ENCODE results near the gene NUP210L.
"Not testable (repeated sequence)": the region's sequence is repeated elsewhere in the genome, so short reads cannot be mapped to it uniquely, and the experiment has no call there.

The NUP210L gene

DNA sequence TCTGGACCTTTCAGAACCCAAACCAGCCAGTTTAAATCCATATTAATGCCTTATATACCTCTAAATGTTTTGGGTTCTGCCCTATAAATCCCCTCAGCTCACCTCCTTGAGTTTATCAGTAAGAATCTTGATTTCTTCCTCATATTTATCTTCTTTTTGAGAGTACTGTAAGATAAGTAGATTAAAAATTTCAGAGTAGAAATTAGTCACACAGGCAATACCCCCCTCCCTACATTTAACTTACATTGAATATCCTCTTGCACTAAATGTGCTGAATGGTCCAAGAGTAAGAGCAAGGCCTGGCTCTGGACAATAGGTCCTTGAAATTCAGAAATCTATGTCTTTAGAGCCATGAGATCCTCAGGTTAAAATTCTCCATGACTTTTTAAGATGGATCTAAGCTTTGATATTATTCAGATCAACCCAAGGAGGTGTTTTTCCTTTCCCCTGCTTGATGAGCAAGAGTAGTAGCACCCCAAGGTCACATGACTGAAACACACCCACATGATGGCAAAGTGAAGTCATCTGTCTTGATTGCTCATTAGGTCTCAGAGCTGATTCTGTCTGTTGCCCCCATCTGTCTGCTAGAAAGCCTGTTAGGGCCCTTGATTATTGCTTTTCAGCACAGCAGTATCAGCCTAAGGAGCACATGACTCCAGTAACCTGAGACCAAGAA is 15.8 kb upstream of the NUP210L start:
- no peak for DNase-seq (ENCODE audit: low read depth)

- no peak for DNase-seq (ENCODE audit: low read depth)
These were observed 12.6 kb upstream of the NUP210L start for GRCh38 chr1:154167461-154167860.

DNA sequence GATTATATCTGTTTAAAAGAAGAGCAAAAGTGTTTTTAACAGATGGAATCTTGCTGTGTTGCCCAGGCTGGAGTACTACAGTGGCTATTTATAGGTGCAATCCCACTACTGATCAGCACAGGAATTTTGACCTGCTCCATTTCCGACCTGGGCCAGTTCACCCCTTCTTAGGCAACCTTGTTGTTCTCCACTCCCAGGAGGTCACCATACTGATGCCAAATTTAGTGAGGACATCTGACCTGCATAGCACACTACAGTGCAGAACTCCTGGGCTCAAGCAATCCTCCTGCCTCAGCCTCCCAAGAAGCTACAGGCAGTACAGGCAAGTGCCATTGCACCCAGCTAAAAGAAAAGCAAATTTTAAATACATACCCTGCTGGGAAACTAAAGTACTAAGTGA is 11.3 kb upstream of the NUP210L start:
- DNase-seq (ENCODE audit: low read depth) = no peak

DNA sequence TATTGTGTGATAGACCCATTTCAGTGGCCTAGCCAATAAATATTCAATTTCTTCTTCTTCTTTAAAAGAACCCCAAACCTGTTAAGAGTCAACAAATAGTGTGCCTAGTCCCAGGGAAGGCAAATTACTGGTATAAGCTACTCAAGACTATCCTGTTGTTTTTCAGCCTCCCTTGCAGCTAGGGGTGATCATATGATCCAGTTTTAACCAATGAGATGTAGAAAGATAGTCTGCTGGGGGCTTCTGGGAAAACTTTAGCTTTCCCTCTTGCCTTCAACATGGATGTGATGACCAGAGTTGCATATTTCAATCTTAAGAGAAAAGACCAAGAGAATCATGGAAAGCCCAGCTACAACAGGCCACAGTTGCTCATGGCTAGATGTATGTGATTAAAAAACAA is 4.7 kb upstream of the NUP210L start:
- DNase-seq (ENCODE audit: low read depth) = no peak

- no peak for DNase-seq (ENCODE audit: low read depth)
These were observed 3.6 kb upstream of the NUP210L start for GRCh38 chr1:154158307-154159125.

DNA sequence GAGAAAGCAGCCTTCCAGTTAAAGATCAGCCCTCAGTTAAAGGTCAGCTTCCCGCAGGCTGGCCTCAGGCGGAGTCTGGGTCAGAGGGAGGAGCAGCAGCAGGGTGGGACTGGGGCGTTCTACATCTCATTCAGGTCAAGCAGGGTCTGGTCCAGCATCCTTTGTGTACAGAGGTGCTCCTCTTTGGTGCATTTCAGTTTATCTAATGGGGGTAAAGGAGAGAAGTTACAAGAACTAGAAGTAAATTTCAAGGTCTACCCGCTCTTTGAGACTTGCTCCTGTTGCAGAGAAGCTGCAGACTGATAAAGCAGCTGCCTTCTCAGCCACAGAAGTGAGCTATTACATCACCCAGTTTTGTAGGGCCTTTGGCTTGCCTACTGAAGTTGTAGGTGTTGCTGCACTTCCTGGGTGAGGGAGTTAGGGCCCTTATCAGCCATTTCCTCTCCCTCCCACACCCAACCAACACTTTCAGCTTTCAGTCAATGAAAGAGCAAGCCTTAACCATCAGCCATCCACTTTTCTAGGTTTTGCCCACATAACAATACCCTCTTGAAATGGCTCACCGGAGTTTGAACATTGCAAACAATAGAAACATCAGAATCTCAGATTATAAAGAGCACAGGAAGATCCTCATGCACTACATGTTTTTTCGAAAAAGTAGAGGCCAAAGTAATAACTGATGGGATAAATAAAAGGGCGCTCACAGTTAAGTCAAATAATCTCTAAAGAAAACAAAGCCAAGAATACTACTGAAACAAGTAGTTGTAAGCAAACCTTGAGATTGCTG is 2.8 kb upstream of the NUP210L start:
- DNase-seq (ENCODE audit: low read depth) = no peak

DNA sequence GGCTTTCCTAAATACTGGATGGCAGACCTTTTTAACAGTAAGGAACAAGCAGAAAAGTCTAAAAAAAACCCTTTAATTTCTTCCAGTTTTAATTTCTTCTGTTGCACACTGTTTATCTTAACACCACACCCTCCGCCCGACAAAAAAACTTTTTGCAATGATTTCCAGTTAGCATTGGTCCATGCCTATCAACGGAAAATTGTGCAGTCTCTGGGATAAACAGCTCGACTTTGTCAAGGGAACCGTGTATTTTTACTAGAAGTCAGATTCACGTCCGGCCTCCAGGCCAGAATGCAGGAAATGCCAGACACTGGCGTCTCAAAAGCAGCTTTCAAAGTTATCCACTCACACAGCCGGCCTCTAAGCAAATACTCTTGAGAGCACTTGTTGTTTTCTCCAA is 378 bp upstream of the NUP210L start:
- no peak for DNase-seq (ENCODE audit: low read depth)

DNA sequence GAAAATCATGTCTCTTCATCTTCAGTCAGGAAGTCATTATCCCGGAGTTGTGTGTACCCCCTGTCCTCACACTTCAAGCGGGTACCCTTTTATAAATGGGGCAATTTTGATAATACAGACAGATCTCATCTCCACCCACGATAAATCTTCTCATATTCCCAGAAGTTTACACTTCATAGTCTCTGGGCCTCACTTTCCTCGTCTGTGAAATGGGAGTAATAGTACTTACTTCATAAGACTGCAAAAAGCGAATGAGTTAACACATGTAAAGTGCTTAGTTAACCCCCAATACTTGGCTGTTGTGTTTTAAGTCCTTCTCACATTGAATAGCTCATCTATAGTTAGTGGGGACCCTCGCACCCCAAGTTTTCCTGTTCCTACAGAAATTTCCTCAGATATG is 820 bp downstream of the NUP210L start:
- no peak for DNase-seq (ENCODE audit: low read depth)

- DNase-seq (ENCODE audit: low read depth) = no peak
These were observed 3.6 kb downstream of the NUP210L start for GRCh38 chr1:154151311-154151710.

DNA sequence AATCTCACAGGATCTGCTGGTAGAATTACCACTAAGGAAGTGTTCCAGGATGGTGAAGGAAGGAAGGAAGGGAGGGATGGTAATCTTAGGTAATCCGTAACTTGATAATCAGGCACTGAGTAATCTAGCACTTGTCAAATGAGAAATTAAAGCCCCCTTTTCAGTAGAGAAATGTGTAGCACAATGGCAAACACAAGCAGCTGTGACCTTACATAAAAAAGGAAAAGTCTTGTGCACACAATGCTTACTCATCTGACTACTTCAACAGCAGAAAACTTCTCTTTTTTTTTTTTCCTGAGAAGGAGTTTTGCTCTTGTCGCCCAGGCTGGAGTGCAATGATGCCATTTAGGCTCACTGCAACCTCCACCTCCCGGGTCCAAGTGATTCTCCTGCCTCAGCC is 6.1 kb downstream of the NUP210L start:
- no peak for DNase-seq (ENCODE audit: low read depth)

DNA sequence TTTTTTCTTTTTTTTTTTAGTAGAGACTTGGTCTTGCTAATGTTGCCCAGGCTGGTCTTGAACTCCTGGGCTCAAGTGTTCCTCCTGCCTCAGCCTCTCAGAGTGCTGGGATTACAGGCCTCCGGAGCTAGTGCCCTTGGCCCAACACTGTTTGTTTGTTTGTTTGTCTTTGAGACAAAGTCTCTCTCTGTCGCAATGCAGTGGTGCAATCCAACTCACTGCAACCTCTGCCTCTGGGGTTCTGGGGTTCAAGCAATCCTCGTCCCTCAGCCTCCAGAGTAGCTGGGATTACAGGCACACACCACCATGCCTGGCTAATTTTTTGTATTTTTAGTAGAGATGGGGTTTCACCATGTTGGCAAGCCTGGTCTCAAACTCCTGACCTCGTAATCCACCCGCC is 7.4 kb downstream of the NUP210L start:
- not testable (repeated sequence) for DNase-seq (ENCODE audit: low read depth)

DNA sequence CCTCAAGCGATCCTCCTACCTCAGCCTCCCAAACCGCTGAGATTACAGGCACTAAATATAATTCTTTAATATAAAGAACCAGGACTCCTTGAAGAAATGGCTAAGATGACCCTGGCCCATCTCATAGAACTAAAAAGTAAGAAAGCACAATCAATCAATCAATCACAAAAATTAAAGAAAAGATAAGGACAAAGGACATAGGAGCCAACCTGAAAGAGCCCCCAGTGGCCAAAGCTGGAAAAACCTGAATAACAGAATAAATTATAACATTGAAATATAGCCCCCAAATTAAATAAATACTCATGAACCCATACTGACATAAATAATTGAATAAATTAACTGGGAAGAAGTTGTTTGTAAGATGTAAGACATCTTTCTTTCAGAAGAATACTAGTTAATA is 8.9 kb downstream of the NUP210L start:
- no peak for DNase-seq (ENCODE audit: low read depth)

GRCh38 chr1:154142358-154142757 is 12.5 kb downstream of the NUP210L start:
- no peak for DNase-seq (ENCODE audit: low read depth)

- DNase-seq (ENCODE audit: low read depth) = no peak
These were observed 13.6 kb downstream of the NUP210L start for GRCh38 chr1:154141240-154141639.

GRCh38 chr1:154137888-154138287 is 17.0 kb downstream of the NUP210L start:
- DNase-seq (ENCODE audit: low read depth) = no peak

DNA sequence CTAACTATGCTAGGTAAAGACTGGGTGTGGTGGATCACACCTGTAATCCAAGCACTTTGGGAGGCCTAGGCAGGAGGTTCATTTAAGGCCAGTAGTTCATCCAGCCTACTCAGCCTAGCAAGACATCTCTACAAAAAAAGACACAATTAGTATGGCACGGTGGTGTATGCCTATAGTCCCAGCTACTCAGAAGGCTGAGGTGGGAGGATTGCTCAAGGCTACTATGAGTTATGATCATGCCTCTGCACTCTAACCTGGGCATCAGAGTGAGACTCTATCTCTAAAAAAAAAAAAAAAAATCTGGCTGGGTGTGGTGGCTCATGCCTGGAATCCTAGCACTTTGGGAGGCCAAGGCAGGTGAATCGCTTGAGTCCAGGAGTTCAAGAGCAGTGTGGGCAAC is 21.6 kb downstream of the NUP210L start:
- DNase-seq (ENCODE audit: low read depth) = no peak

- DNase-seq (ENCODE audit: low read depth) = no peak
These were observed 25.4 kb downstream of the NUP210L start for GRCh38 chr1:154129391-154129970.

- not testable (repeated sequence) for DNase-seq (ENCODE audit: low read depth)
These were observed 31.7 kb downstream of the NUP210L start for GRCh38 chr1:154123205-154123604.

- no peak for DNase-seq (ENCODE audit: low read depth)
These were observed 37.2 kb downstream of the NUP210L start for GRCh38 chr1:154117642-154118041.

DNA sequence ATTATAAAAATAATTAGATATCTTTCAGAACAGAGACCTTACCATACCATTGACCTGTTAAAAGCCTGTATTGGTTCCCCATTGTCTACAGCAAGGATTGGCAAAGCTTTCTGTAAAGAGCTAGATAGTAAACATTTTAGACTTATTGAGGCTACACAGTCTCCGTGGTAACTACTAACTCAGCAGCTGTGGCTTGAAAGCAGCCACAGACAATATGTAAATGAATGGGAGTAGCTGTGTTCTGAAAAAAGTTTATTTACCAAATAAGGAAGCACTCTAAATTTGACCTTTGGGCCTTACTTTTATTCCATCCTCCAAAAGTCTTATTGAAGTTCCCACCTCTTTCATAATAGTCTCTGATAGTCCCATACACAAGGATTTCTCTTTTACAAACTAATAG is 39.7 kb downstream of the NUP210L start:
- no peak for DNase-seq (ENCODE audit: low read depth)

GRCh38 chr1:154104433-154105082 is 50.3 kb downstream of the NUP210L start:
- no peak for DNase-seq (ENCODE audit: low read depth)

GRCh38 chr1:154100141-154100540 is 54.7 kb downstream of the NUP210L start:
- not testable (repeated sequence) for DNase-seq (ENCODE audit: low read depth)
